Activated T-helper 2 cell treated with anti-CD3 and anti-CD28 coated beads, Interferon-gamma antibody, Interleukin-2, Interleukin-4, amounts not matched to agents 10 μg/mL and 5 μg/mL and 100 μg/mL, durations not matched to agents 14 hours and 24 hours and 36 hours (primary cell): ENCODE data around the gene PRR19. TPM values are rescaled to one million over a fixed set of nuclear protein-coding genes. Genes with fewer than 3 reads are reported as not detected.
"Not testable (repeated sequence)": the region's sequence is repeated elsewhere in the genome, so short reads cannot be mapped to it uniquely, and the experiment has no call there.

ENCODE experiments used
- DNase-seq: peaks from one replicate; pipeline ENCODE4 v3.0.0; 2021; ENCODE audit warnings: low spot score
- H3K27ac Mint-ChIP-seq: one replicate; pipeline ENCODE4 v1.8.0; 2021; ENCODE audit warnings: mixed read lengths
- H3K27me3 Mint-ChIP-seq: one replicate; pipeline ENCODE4 v1.8.0; 2021; ENCODE audit warnings: low read depth, mixed read lengths
- H3K36me3 Mint-ChIP-seq: one replicate; pipeline ENCODE4 v1.8.0; 2021; ENCODE audit warnings: low read depth, mixed read lengths
- H3K4me1 Mint-ChIP-seq: one replicate; pipeline ENCODE4 v1.8.0; 2021; ENCODE audit warnings: low read depth, mixed read lengths
- H3K4me3 Mint-ChIP-seq: one replicate; pipeline ENCODE4 v1.8.0; 2021; ENCODE audit warnings: low read depth, mild to moderate bottlenecking, moderate library complexity, mixed read lengths
- H3K9me3 Mint-ChIP-seq: one replicate; pipeline ENCODE4 v1.8.0; 2021; ENCODE audit warnings: mixed read lengths
- intact Hi-C: fragments of 100-400 bp; cut with micrococcal nuclease; formaldehyde crosslinking; loops from one replicate; pipeline ENCODE4 v1.15.1; 2023
- total RNA-seq: library from RNA; stranded (reverse); gene quantifications from 2 replicates; pipeline ENCODE4 v1.2.3, GENCODE V29; 2022

Gene PRR19
- total RNA-seq, 1 donor from 2014 or later, result 0.91 TPM

DNA sequence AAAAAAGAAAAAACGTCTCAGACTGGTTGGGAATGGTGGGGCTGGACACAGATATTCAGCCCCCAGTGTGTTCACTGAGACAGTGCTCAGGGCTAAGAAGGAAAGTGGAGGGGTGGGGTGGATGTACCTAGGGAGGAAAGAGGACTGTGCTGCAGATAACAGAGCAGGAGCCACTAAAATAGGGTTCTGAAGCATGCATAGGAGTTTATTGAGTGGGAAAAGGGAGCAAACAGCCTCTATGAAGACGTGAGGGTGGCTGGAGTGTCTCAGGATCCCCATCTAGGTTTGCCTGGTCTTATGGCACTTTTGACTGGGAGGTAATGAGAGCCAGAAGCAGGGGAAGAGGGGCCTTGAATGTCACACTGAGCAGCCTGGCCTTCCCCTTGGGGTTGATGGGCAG lies 26.9 kb downstream of the PRR19 start:
- Mint-ChIP-seq H3K9me3 (no peaks in the 10 kb centered on the region), H3K4me1 (peaks cover 12% of the 10 kb centered on the region), H3K27me3 (peaks cover 5% of the 10 kb centered on the region), H3K4me3 (no peak overlapping the region), H3K27ac (no peak overlapping the region), H3K36me3 (no peaks in the 10 kb centered on the region)
- no peak for DNase-seq
- intact Hi-C loops, result no loop called here

DNA sequence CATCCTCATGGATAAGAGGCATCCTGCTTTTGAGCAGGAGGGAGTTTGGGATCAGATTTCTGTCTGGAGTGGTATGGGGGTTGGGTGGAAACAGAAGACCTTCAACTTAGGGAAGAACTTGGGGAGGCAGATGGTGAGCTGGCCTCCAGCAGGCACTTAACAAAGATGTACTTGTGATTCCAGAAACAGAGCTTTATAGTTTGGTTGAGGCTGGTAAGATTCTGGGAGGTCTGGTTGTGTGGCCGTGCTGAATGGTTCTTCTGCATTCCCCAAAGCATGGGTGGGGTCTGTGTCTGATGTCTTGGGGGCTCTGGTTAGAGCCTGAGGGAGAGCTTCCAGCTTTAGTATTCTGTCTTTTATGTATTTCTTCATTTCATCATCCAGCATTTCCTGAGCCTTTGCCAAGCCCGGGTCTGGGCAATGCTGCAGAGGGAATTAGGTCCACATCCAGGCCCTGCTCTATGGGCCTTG lies 28.3 kb downstream of the PRR19 start:
- Mint-ChIP-seq H3K27me3 (no peaks in the 10 kb centered on the region), H3K9me3 (no peaks in the 10 kb centered on the region)

DNA sequence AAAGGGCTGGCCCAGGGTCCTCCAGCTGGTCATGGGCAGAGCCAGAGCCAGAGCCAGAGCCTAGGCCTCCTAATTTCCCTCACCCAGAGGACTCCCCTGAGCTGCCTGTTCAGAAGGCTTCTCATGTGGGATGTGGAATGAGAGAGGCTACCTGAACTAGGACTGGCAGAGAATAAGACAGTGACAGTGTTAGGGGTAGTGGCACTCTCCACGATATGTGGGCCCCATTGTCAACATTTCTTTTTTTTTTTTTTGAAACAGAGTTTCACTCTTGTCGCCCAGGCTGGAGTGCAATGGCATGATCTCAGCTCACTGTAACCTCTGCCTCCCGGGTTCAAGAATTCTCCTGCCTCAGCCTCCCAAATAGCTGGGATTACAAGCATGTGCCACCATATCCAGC lies 29.4 kb downstream of the PRR19 start:
- H3K4me1 Mint-ChIP-seq, H3K9me3 Mint-ChIP-seq, H3K27me3 Mint-ChIP-seq, intact Hi-C loops, H3K27ac Mint-ChIP-seq, H3K4me3 Mint-ChIP-seq, DNase-seq, H3K36me3 Mint-ChIP-seq: not testable (repeated sequence)

More for the DNA sequence above, 28.3 kb downstream of the PRR19 start:
- no peak overlapping the region for H3K27ac Mint-ChIP-seq
- H3K4me3 Mint-ChIP-seq, result no peak overlapping the region
- intact Hi-C loops, result no loop called here
- H3K36me3 Mint-ChIP-seq, result no peaks in the 10 kb centered on the region
- H3K4me1 Mint-ChIP-seq, result peaks cover 8% of the 10 kb centered on the region
- no peak for DNase-seq

DNA sequence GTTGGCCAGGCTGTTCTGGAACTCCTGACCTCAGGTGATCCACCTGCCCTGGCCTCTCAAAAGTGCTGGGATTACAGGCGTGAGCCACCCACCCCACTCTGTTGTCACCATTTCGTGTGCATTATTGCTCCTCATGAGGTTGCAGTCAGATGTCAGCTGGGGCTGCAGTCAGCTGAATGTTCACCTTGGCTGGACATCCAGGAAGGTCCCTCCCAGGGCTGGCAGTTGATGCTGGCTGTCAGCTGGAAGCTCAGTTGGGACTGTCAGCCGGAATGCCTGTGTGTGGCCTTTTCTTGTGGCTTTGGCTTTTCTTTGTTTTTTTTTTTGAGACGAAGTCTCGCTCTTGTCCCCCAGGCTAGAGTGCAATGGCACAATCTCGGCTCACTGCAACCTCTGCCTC lies 30.1 kb downstream of the PRR19 start:
- no peaks in the 10 kb centered on the region for H3K9me3 Mint-ChIP-seq
- H3K4me3 Mint-ChIP-seq, result no peak overlapping the region
- H3K27me3 Mint-ChIP-seq, result no peaks in the 10 kb centered on the region
- DNase-seq, result no peak
- no peaks in the 10 kb centered on the region for H3K36me3 Mint-ChIP-seq
- H3K27ac Mint-ChIP-seq, result no peak overlapping the region
- H3K4me1 Mint-ChIP-seq, result peaks cover 3% of the 10 kb centered on the region
- intact Hi-C loops, result no loop called here

DNA sequence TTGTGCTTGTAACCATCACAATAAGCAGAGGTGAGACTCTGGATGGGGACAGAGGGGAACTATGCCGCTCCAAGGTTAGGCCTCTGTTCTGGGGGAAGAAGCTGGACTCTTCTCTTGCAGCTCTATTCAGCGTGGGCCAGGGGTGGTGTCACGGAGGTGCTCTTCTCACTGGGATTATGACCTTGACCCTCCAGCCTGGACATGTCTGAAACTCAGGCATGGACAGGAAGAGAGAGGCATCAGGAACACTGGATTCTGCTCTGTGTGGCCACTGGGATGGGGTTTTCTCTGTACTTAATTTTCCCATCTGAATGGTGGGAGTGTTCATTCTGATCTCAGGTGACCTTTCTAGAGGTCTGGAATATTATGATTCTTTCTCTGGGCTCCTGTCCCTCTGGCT lies 31.1 kb downstream of the PRR19 start:
- no peak overlapping the region for H3K4me3 Mint-ChIP-seq
- H3K4me1 Mint-ChIP-seq, result no peaks in the 10 kb centered on the region
- no peak overlapping the region for H3K27ac Mint-ChIP-seq
- intact Hi-C loops, result no loop called here
- DNase-seq, result no peak
- H3K9me3 Mint-ChIP-seq, result no peaks in the 10 kb centered on the region
- H3K36me3 Mint-ChIP-seq, result no peaks in the 10 kb centered on the region
- no peaks in the 10 kb centered on the region for H3K27me3 Mint-ChIP-seq

DNA sequence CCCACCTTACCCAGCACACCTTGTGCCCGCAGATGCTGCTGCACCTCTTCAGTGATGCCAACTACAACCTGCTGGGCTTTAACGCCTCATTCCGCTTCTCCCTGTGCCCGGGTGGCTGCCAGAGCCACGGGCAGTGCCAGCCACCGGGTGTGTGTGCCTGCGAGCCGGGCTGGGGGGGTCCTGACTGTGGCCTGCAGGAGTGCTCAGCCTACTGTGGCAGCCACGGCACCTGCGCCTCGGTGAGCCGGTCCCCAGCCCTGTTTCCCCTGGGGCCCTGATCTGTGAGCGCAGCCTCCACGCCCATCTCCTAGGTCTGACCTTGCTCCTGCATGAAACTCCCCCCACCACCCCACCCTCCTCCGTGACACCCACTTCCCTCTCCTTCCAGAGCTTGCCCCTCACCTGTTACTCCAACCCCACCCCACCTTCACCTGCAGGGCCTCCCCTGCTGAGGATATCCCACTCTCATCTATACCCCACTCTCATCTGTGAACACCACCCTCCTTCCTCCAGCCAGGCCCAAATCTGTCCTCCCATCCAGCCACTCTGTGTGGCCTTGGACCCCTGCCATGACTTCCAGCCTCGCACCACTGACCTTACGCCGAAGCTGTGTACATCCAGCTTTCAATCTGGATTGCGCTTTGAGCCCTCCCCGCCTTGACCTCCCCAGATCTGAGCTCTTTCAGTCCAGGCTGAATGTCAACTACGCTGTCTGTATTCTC lies 32.2 kb downstream of the PRR19 start:
- no peak for DNase-seq
- H3K4me3 Mint-ChIP-seq, result no peak overlapping the region
- H3K36me3 Mint-ChIP-seq, result no peaks in the 10 kb centered on the region
- H3K4me1 Mint-ChIP-seq, result peaks cover under 1% of the 10 kb centered on the region
- intact Hi-C loops, result no loop called here
- no peaks in the 10 kb centered on the region for H3K27me3 Mint-ChIP-seq
- H3K27ac Mint-ChIP-seq, result no peak overlapping the region
- H3K9me3 Mint-ChIP-seq, result no peaks in the 10 kb centered on the region

DNA sequence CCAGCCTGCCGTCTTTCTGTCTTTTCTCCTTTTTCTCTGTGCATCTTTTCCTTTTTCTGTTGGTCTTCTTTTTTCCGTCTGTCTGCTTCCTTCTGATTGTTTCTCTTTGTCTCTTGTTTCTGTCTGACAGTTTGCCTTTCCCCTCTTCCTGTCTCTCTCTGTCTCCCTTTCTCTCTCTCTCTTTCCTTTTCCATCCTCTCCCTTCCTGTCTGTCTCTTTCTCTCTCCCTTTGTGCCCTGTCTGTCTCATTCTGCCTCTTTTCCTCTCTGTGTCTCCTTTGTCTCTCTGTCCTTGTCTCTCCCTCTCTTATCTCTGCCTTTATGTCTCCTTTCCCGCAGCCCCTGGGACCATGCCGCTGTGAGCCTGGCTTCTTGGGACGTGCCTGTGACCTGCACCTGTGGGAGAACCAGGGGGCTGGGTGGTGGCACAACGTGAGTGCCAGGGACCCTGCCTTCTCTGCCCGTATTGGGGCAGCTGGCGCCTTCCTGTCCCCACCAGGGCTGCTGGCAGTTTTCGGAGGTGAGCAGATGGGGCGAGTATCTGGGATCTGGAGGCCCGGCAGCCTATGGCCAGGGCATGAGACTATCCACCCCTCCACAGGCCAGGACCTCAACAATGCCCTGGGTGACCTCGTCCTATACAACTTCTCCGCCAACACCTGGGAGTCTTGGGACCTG lies 32.9 kb downstream of the PRR19 start:
- H3K9me3 Mint-ChIP-seq, result no peaks in the 10 kb centered on the region
- H3K4me3 Mint-ChIP-seq, result no peak overlapping the region
- H3K27ac Mint-ChIP-seq, result no peak overlapping the region
- peaks cover 5% of the 10 kb centered on the region for H3K4me1 Mint-ChIP-seq
- no peaks in the 10 kb centered on the region for H3K36me3 Mint-ChIP-seq
- no peaks in the 10 kb centered on the region for H3K27me3 Mint-ChIP-seq
- intact Hi-C loops, result no loop called here
- no peak for DNase-seq

DNA sequence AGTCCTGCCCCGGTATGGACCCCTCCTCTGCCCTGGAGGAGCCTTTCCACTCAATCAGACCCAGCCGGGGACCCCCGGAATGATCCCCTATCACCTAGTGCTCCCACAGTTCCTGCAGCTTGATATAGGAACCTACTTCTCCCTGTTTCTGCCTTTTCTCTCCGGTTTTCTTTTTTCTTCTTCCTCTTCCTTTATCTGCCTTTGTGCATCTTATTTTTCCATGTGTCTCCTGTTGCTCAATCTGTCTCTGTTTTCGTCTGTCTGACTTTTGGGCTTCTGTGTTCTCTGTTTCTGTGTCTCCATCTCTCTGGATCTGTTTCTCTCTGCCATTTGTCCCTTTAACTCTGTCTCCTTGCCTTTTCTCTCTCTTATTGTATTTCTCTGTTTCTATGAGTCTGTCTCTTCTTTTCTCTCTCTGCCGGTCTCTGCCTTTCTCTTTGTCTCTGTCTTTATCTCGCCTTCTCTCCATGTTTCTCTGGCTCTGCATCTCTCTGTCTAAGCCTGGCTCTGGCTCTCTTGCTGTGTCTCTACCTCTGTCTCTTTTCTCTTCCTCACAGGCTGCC lies 33.5 kb downstream of the PRR19 start:
- DNase-seq, result no peak
- Mint-ChIP-seq H3K9me3 (no peaks in the 10 kb centered on the region), H3K4me3 (no peak overlapping the region), H3K4me1 (peaks cover 5% of the 10 kb centered on the region), H3K36me3 (no peaks in the 10 kb centered on the region), H3K27ac (no peak overlapping the region), H3K27me3 (no peaks in the 10 kb centered on the region)
- intact Hi-C loops, result no loop called here

DNA sequence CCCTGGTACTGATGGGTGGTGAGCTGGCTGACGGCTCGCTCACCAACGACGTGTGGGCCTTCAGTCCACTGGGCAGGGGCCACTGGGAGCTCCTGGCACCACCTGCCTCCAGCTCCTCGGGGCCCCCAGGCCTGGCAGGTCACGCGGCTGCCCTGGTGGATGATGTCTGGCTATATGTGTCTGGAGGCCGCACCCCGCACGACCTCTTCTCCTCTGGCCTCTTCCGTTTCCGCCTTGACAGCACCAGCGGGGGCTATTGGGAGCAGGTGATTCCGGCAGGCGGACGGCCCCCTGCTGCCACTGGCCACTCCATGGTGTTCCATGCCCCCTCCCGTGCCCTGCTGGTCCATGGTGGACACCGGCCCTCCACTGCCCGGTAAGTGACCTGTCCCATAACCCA lies 34.0 kb downstream of the PRR19 start:
- peaks cover 5% of the 10 kb centered on the region for H3K4me1 Mint-ChIP-seq
- H3K4me3 Mint-ChIP-seq, result no peak overlapping the region
- no peak for DNase-seq
- H3K36me3 Mint-ChIP-seq, result no peaks in the 10 kb centered on the region
- H3K27ac Mint-ChIP-seq, result no peak overlapping the region
- intact Hi-C loops, result no loop called here
- no peaks in the 10 kb centered on the region for H3K9me3 Mint-ChIP-seq
- no peaks in the 10 kb centered on the region for H3K27me3 Mint-ChIP-seq

DNA sequence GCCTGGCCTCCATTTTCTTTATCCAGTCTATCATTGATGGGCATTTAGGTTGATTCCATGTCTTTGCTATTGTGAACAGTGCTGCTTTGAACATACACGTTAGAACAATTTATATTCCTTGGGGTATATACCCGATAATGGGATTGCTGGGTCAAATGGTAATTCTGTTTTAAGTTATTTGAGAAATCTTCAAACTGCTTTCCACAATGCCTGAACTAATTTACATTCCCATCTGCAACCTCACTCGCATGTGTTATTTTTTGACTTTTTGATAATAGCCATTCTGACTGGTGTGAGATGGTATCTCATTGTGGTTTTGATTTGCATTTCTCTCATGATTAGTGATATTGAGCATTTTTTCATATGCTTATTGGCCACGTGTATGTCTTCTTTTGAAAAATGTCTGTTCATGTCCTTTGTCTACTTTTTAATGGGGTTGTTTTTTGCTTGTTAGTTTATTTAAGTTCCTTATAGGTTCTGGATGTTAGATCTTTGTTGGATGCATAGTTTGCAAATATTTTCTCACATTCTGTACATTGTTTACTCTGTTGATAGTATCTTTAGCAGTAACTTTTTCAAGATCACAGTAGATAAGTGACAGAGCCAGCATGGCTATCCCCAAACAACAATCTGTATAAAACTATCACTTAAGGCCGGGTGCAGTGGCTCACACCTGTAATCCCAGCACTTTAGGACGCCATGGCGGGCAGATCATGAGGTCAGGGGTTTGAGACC lies 37.4 kb downstream of the PRR19 start:
- H3K27me3 Mint-ChIP-seq, DNase-seq, H3K27ac Mint-ChIP-seq, H3K4me1 Mint-ChIP-seq, H3K9me3 Mint-ChIP-seq, intact Hi-C loops, H3K36me3 Mint-ChIP-seq, H3K4me3 Mint-ChIP-seq: not testable (repeated sequence)

DNA sequence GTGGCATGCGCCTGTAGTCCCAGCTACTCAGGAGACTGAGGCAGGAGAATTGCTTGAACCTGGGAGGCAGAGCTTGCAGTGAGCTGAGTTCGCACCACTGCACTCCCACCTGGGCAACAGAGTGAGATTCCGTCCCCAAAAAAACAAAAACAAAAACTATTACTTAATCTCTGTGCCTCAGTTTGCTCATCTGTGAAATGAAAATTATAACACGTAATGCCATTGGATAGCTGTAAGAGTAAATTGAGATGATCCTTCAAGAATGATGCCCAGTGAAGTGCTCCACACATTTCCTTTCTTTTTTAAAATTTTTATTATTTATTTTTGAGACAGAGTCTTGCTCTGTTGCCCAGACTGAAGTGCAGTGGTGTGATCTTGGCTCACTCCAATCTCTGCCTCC lies 38.0 kb downstream of the PRR19 start:
- H3K36me3 Mint-ChIP-seq, DNase-seq, H3K27ac Mint-ChIP-seq, H3K4me3 Mint-ChIP-seq, intact Hi-C loops, H3K9me3 Mint-ChIP-seq, H3K27me3 Mint-ChIP-seq, H3K4me1 Mint-ChIP-seq: not testable (repeated sequence)

DNA sequence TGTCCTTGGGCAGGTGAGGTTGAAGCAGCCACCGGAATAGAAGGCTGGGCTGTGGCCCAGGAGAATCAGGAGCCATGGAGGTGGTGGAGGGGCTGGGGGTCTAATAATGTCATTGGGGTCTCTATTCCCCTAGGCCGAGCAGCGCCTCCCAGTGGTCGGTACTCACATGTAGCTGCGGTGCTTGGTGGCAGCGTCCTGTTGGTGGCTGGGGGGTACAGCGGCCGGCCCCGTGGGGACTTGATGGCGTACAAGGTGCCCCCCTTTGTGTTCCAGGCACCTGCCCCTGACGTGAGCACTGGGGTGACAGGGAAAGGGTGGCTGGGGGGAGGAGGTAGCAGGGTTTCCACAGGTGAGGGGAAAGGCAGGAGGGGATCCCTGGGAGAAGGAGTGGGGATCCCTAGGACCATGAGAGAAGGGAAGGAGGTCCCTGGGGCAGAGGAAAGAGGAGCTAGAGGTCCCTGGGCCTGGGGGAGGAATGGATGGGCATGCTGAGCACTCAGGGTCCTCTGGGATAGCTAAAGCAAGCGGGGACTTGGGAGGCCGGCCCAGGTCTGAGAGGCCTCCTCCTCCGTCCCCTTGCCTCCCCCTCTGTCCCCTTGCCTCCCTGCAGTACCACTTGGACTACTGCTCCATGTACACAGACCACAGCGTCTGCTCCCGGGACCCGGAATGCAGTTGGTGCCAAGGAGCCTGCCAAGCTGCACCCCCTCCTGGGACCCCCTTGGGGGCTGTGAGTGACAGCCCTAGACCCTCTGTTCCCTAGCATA lies 41.6 kb downstream of the PRR19 start:
- Mint-ChIP-seq H3K27ac (no peak overlapping the region), H3K9me3 (no peaks in the 10 kb centered on the region), H3K36me3 (no peaks in the 10 kb centered on the region), H3K4me1 (peaks cover 5% of the 10 kb centered on the region), H3K27me3 (no peaks in the 10 kb centered on the region), H3K4me3 (no peak overlapping the region)
- intact Hi-C loops, result no loop called here
- DNase-seq, result no peak
